22Rv1 (cell line): ENCODE results near the gene CBX6.

Source experiments
- H3K27ac ChIP-seq: fragments of 450-650 bp; 2 replicates; pipeline ENCODE4 v1.5.1; 2017
- CTCF ChIP-seq: fragments of 450-650 bp; IDR thresholded peaks from 2 replicates; pipeline ENCODE4 v1.5.1; 2017; ENCODE audit warnings: mild to moderate bottlenecking
- ZFX ChIP-seq: fragments of 450-650 bp; IDR thresholded peaks from 2 replicates; pipeline ENCODE4 v1.6.1; 2017; ENCODE audit warnings: antibody characterized with exemption, borderline replicate concordance

The CBX6 gene

DNA sequence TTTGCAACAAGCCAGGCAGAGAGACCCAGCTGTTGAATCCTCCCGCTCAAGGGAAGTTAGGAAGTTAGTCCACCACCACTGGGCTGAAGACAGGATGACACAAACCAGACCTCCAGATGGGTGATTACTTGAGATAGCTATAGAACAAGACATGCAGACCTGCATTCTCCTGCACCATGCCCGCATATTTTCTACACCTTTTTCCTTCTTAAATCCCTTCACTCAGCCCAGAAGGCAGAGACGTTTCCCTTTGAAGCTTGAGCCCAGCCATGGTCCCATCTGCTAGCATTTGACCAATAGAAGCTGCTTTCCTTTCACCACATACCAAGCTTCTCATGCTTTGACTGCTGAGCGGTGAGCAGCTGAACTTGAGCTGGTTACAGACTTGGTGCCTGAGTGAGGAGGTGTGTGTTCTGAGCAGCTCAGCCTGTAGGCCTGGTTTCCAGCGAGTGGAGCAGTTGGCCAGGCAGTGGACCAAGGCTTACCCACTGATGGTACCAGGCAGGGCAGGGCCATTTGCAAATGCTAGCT, 29.2 kb upstream of the CBX6 start:
- H3K27ac ChIP-seq = no peak overlapping the region
- no peak for TF ChIP-seq CTCF
- TF ChIP-seq ZFX = no peak

DNA sequence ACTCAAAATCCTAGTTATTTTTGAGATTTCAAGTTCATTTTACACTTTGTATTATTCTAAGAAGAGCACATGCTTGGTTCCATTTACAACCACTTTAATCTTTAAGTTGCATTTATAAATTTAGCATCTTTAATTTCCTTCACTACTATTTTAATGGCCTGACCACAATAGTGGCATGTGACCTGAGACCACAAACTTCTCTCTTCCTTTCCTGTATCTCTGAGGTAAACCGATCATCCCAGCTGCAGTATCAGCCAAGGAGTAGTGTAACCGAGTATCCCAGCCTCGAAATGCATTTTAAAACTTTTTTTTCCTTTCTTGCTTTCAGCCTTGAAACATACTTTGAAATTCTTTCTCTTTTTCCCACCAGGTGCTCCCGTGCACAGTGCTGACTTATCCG, 28.7 kb upstream of the CBX6 start:
- TF ChIP-seq ZFX (no peak), CTCF (no peak)
- H3K27ac ChIP-seq = no peak overlapping the region

DNA sequence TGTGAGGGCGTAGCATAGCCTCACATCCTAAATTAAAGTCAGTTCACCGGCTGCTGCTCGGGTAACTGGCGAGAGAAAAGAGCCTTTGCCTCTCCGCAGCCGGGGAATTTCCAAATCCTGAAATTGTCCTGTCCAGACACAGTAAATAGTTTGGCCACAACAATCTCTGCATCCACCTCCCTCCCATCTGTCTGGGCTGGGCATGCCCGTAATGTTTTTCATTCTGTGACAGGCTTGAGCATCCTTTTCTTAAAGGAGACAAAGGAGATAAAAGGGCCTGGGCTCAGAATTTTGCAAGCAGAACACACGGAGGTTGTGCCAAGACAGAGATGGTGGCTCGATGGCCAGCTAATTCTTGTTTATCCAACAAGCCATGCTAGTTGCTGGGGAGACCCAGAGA, 19.2 kb upstream of the CBX6 start:
- TF ChIP-seq CTCF = no peak
- TF ChIP-seq ZFX = no peak
- no peak overlapping the region for H3K27ac ChIP-seq

- no peak overlapping the region for H3K27ac ChIP-seq
- no peak for TF ChIP-seq ZFX
- no peak for TF ChIP-seq CTCF
Measured at GRCh38 chr22:38890377-38890776, 18.4 kb upstream of the CBX6 start.

DNA sequence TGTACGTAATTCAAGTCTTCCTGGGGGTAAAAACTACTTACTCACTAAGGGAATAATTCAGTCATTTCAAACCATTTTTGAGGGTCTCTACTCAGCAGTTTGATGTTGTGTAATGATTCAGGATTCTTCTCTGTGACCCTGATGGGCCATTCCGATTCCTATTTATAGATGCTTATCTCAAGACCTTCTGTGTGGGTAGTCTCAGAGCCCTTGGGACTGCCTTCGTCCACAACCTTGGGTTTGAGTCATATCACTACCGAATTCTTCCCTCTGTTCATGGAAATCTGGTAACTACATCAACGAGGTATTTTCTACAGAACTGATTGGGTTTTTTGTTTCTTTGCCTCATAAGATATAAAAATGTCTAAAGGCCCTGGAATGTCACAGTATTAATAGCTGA, 14.3 kb upstream of the CBX6 start:
- H3K27ac ChIP-seq = no peak overlapping the region

GRCh38 chr22:38882972-38883622, 11.1 kb upstream of the CBX6 start:
- H3K27ac ChIP-seq = no peak overlapping the region
- TF ChIP-seq ZFX = no peak
- no peak for TF ChIP-seq CTCF

More for the DNA sequence above, 14.3 kb upstream of the CBX6 start:
- TF ChIP-seq ZFX = no peak
- TF ChIP-seq CTCF = no peak

- TF ChIP-seq ZFX (no peak), CTCF (no peak)
- no peak overlapping the region for H3K27ac ChIP-seq
Measured at GRCh38 chr22:38881997-38882879, 10.2 kb upstream of the CBX6 start.
